NCI-H82 treated with DMSO at 0.1 percent for 48 hours (cell line): ENCODE data around the gene PIH1D2.
"Not testable (repeated sequence)": the region's sequence is repeated elsewhere in the genome, so short reads cannot be mapped to it uniquely, and the experiment has no call there.

Experiments used
- DNase-seq: peaks from one replicate; lab custom pipeline; 2025; ENCODE audit not compliant: unreplicated experiment; lab: John Stamatoyannopoulos, UW

The PIH1D2 gene

GRCh38 chr11:112073941-112074811, at the start of gene PIH1D2, which contains the start of gene NKAPD1:
Gene PIH1D2 (minus strand): TSS chr11:112074017. CDS start chr11:112073174, 843 bp downstream.
Gene NKAPD1 (plus strand): TSS chr11:112074299. CDS start chr11:112075575, 1,276 bp downstream.
- peak; percentile 51 for DNase-seq

GRCh38 chr11:112123129-112123528, 49.3 kb upstream of the PIH1D2 start:
- no peak for DNase-seq

- no peak for DNase-seq
Measured at GRCh38 chr11:112121981-112122615, 48.3 kb upstream of the PIH1D2 start.

- no peak for DNase-seq
Measured at GRCh38 chr11:112118176-112118575, 44.4 kb upstream of the PIH1D2 start.

GRCh38 chr11:112115386-112115785, 41.6 kb upstream of the PIH1D2 start:
- no peak for DNase-seq

- DNase-seq = no peak
Measured at GRCh38 chr11:112114460-112114859, 40.6 kb upstream of the PIH1D2 start.

GRCh38 chr11:112113539-112114457, 40.0 kb upstream of the PIH1D2 start:
- DNase-seq = peak; percentile 42

GRCh38 chr11:112106070-112106469, 32.3 kb upstream of the PIH1D2 start:
- no peak for DNase-seq

GRCh38 chr11:112103446-112103845, 29.6 kb upstream of the PIH1D2 start:
- no peak for DNase-seq

- DNase-seq = no peak
Measured at GRCh38 chr11:112100462-112100861, 26.6 kb upstream of the PIH1D2 start.

- DNase-seq = no peak
Measured at GRCh38 chr11:112097734-112098528, 24.1 kb upstream of the PIH1D2 start.

- no peak for DNase-seq
Measured at GRCh38 chr11:112096194-112096593, 22.4 kb upstream of the PIH1D2 start.

- not testable (repeated sequence) for DNase-seq
Measured at GRCh38 chr11:112095302-112095701, 21.5 kb upstream of the PIH1D2 start.

- DNase-seq = no peak
Measured at GRCh38 chr11:112087212-112087611, 13.4 kb upstream of the PIH1D2 start.

GRCh38 chr11:112086422-112087191, 12.8 kb upstream of the PIH1D2 start, which contains the start of the genes SDHD and TIMM8B:
Gene SDHD (plus strand): TSS chr11:112086873. CDS start chr11:112086908, 35 bp downstream.
Gene TIMM8B (minus strand): TSS chr11:112086756. CDS start chr11:112086723, 33 bp downstream.
- DNase-seq = peak; percentile 89

GRCh38 chr11:112085822-112086421, 12.1 kb upstream of the PIH1D2 start:
- DNase-seq = no peak

GRCh38 chr11:112082729-112083128, 8.9 kb upstream of the PIH1D2 start:
- no peak for DNase-seq

- DNase-seq = no peak
Measured at GRCh38 chr11:112062923-112063322, 10.9 kb downstream of the PIH1D2 start.

- DNase-seq = no peak
Measured at GRCh38 chr11:112058103-112058502, 15.7 kb downstream of the PIH1D2 start.
